Measurements from ENCODE around the gene RNASET2. TPM values are rescaled to one million over a fixed set of nuclear protein-coding genes. Genes with fewer than 3 reads are reported as not detected.
A peak's percentile ranks its signal among the peaks of the same experiment; 100 is the strongest.

The RNASET2 gene
- total and polyA plus RNA-seq, 10 of the 15 experiments (the other 5 are each of a cell fraction or from before 2014, with no cell fraction given) = 5.5 to 225 (median 50.2) TPM

GRCh38 chr6:166928644-166929541, 27.5 kb downstream of the RNASET2 start:
- BruUV-seq (replicated peaks) = no TSS peak
- no peaks in the 10 kb centered on the region for H3K9me3 ChIP-seq (replicated peaks; ENCODE audit: control insufficient read depth, insufficient read depth, low read length)
- no peak overlapping the region for H3K4me2 ChIP-seq (ENCODE audit: control insufficient read depth, insufficient read depth)
- RAD21 ChIA-PET (ENCODE audit: unreplicated experiment) = interaction anchor here (1.3 kb wide), 1 partner anchor 98 kb away, joined by 3 read pairs; no protein-coding TSS in a partner anchor
- H3K27ac ChIP-seq (ENCODE audit: control insufficient read depth, insufficient read depth) = no peak overlapping the region
- FAIRE-seq (no peak), ATAC-seq (no peak), DNase-seq (ENCODE audit: low read depth, low spot score) (no peak)
- H4K20me1 ChIP-seq (ENCODE audit: control insufficient read depth, insufficient read depth) = peaks cover 3% of the 10 kb centered on the region; the same call in 1 of the 2 replicates
- no peaks in the 10 kb centered on the region for H3K27me3 ChIP-seq (replicated peaks in 1 of 2; ENCODE audit: control insufficient read depth in 2 of 2, insufficient read depth in 2 of 2, low read length in 1 of 2)
- H3K9ac ChIP-seq (ENCODE audit: control insufficient read depth, insufficient read depth, low read length) = no peak overlapping the region
- POLR2A ChIA-PET = no interaction called here
- H3K36me3 ChIP-seq (ENCODE audit: control insufficient read depth in 2 of 2, insufficient read depth in 2 of 2, low read length in 1 of 2) = peaks cover 33 to 38% of the 10 kb centered on the region in 2 experiments
- WGBS (ENCODE audit: insufficient coverage, insufficient replicate concordance, low lambda C conversion rate, missing lambda C conversion rate) = 93% methylated on average over 21 of the region's 21 CpGs
- no peak overlapping the region for H3K4me3 ChIP-seq
- in situ Hi-C loops (cut with MboI) = loop anchor here (5.0 kb wide), 1 partner anchor 142 kb away; no protein-coding TSS in a partner anchor
- no peak overlapping the region for H2AFZ ChIP-seq (ENCODE audit: control insufficient read depth, low read depth, low read length)
- SMC1A ChIA-PET (ENCODE audit: uncharacterized antibody, unreplicated experiment) = interaction anchor here (0.7 to 1.7 kb wide), 3 partner anchors 9 to 114 kb away, joined by 3 to 4 read pairs (median 3); no protein-coding TSS in a partner anchor
- TF ChIP-seq ZNF622 (IDR thresholded peaks at IDR 0.05) (no peak), BHLHE40 (IDR thresholded peaks at IDR 0.05; ENCODE audit: borderline replicate concordance in 1 of 2, low read depth in 2 of 2, low read length in 1 of 2) (no peak), POLR2AphosphoS2 (IDR thresholded peaks at IDR 0.05; ENCODE audit: low read depth, low read length) (0 out of 2 replicates have a peak, but pooled peaks have one; percentile 42), FOS (IDR thresholded peaks at IDR 0.05; ENCODE audit: borderline replicate concordance, extremely low read depth, insufficient read length) (no peak), ATF2 (IDR thresholded peaks at IDR 0.05; ENCODE audit: low read length) (no peak), CEBPZ (IDR thresholded peaks at IDR 0.05; ENCODE audit: low read depth, low read length) (no peak), HDGF (IDR thresholded peaks at IDR 0.05) (no peak)
- no peaks in the 10 kb centered on the region for H3K4me1 ChIP-seq (ENCODE audit: control insufficient read depth, insufficient read depth, low read length)
- CTCF ChIA-PET = interaction anchor here (1.7 kb wide), 1 partner anchor 60 kb away, joined by 3 read pairs; no protein-coding TSS in a partner anchor
- intact Hi-C loops (cut with micrococcal nuclease; ENCODE audit: unreplicated experiment) = no loop called here
- no peaks in the 10 kb centered on the region for H3K79me2 ChIP-seq (ENCODE audit: control insufficient read depth, insufficient read depth, low read length)

Data from GM12878 (cell line).